Measurements from ENCODE around the gene TBX3. TPM values are rescaled to one million over a fixed set of nuclear protein-coding genes. Genes with fewer than 3 reads are reported as not detected.

Gene TBX3
- total RNA-seq, 2 donors from 2014 or later = 0.81 to 3.5 TPM

GRCh38 chr12:114700392-114701103 is 16.6 kb upstream of the TBX3 start:
- TF ChIP-seq, protein P1, sequence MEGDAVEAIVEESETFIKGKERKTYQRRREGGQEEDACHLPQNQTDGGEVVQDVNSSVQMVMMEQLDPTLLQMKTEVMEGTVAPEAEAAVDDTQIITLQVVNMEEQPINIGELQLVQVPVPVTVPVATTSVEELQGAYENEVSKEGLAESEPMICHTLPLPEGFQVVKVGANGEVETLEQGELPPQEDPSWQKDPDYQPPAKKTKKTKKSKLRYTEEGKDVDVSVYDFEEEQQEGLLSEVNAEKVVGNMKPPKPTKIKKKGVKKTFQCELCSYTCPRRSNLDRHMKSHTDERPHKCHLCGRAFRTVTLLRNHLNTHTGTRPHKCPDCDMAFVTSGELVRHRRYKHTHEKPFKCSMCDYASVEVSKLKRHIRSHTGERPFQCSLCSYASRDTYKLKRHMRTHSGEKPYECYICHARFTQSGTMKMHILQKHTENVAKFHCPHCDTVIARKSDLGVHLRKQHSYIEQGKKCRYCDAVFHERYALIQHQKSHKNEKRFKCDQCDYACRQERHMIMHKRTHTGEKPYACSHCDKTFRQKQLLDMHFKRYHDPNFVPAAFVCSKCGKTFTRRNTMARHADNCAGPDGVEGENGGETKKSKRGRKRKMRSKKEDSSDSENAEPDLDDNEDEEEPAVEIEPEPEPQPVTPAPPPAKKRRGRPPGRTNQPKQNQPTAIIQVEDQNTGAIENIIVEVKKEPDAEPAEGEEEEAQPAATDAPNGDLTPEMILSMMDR (IDR thresholded peaks at IDR 0.05) = no peak
- DNase-seq (ENCODE audit: low spot score) (no peak), ATAC-seq (ENCODE audit: insufficient number of reproducible peaks, low FRiP score, low read depth) (no peak)
- Histone ChIP-seq H3K4me3 (no peak overlapping the region), H3K36me3 (no peaks in the 10 kb centered on the region), H3K27me3 (replicated peaks; ENCODE audit: insufficient read depth) (peaks cover 25% of the 10 kb centered on the region), H3K27ac (no peak overlapping the region), H3K4me1 (ENCODE audit: control insufficient read depth in 1 of 2, low read depth in 2 of 2) (peaks cover 0 to 9% of the 10 kb centered on the region in 2 donors), H3K9me3 (no peaks in the 10 kb centered on the region)

- TF ChIP-seq, protein P1 (IDR thresholded peaks at IDR 0.05) = no peak
- Histone ChIP-seq H3K27me3 (replicated peaks; ENCODE audit: insufficient read depth) (peaks cover 27% of the 10 kb centered on the region), H3K36me3 (no peaks in the 10 kb centered on the region), H3K4me1 (ENCODE audit: control insufficient read depth in 1 of 2, low read depth in 2 of 2) (peaks cover 0 to 9% of the 10 kb centered on the region in 2 donors), H3K4me3 (peak overlapping the region; percentile 21), H3K27ac (no peak overlapping the region), H3K9me3 (no peaks in the 10 kb centered on the region)
- DNase-seq (ENCODE audit: low spot score) (no peak), ATAC-seq (ENCODE audit: insufficient number of reproducible peaks, low FRiP score, low read depth) (no peak)
Measured at GRCh38 chr12:114698566-114699163, 14.7 kb upstream of the TBX3 start.

- no peak for ATAC-seq (ENCODE audit: insufficient number of reproducible peaks, low FRiP score, low read depth)
- peaks cover 0 to 10% of the 10 kb centered on the region in 2 donors for H3K4me1 ChIP-seq (ENCODE audit: control insufficient read depth in 1 of 2, low read depth in 2 of 2)
- no peaks in the 10 kb centered on the region for H3K9me3 ChIP-seq
- peaks cover 28% of the 10 kb centered on the region for H3K27me3 ChIP-seq (replicated peaks; ENCODE audit: insufficient read depth)
- H3K4me3 ChIP-seq = peak overlapping the region; percentile 21
- TF ChIP-seq, protein P1 (IDR thresholded peaks at IDR 0.05) = no peak
- no peaks in the 10 kb centered on the region for H3K36me3 ChIP-seq
- H3K27ac ChIP-seq = no peak overlapping the region
- no peak for DNase-seq (ENCODE audit: low spot score)
Measured at GRCh38 chr12:114697741-114698565, 14.0 kb upstream of the TBX3 start.

DNA sequence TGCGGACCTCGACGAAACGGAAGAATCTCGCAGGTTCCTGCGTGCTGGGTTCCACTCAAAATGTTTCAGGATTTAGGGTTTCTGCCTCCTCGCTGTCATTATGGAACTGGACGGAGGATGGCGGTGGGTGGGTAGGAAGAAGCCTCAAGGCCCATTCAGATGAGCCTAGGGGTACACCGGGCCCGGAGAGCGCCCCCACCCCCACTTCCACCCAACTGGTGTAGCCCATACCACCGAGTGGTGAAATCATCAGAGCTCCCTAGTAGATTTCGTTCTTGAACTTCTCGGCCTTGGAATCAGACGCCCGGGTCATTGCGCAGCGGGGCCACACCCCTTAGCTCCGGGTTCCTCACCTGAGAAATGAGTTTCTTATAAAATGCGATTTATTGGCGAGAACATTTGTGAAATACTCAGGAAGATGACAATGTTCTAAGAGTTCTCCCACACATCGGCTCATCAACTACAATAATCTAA is 13.3 kb upstream of the TBX3 start:
- Histone ChIP-seq H3K27me3 (replicated peaks; ENCODE audit: insufficient read depth) (peaks cover 34% of the 10 kb centered on the region), H3K27ac (no peak overlapping the region), H3K4me1 (ENCODE audit: control insufficient read depth in 1 of 2, low read depth in 2 of 2) (peaks cover 0 to 16% of the 10 kb centered on the region in 2 donors), H3K9me3 (no peaks in the 10 kb centered on the region), H3K36me3 (no peaks in the 10 kb centered on the region), H3K4me3 (no peak overlapping the region)
- DNase-seq (ENCODE audit: low spot score) (no peak), ATAC-seq (ENCODE audit: insufficient number of reproducible peaks, low FRiP score, low read depth) (no peak)
- TF ChIP-seq, protein P1 (IDR thresholded peaks at IDR 0.05) = no peak

Data from thoracic aorta (tissue), 2 donors.